Ishikawa (cell line): ENCODE measurements around the gene CACNA1E.

Experiments used
- CEBPB ChIP-seq: IDR thresholded peaks from 2 replicates; pipeline ENCODE4 v1.6.1; 2012
- CREB1 ChIP-seq: IDR thresholded peaks from 2 replicates; pipeline ENCODE4 v1.6.1; 2012; ENCODE audit warnings: low read depth
- EGR1 ChIP-seq: IDR thresholded peaks from 2 replicates; pipeline ENCODE4 v1.6.1; 2012
- EP300 ChIP-seq: IDR thresholded peaks from 2 replicates; pipeline ENCODE4 v1.6.1; 2012; ENCODE audit warnings: borderline replicate concordance
- FOXM1 ChIP-seq: IDR thresholded peaks from 2 replicates; pipeline ENCODE4 v1.6.1; 2012; ENCODE audit warnings: low read depth, borderline replicate concordance
- NFIC ChIP-seq: IDR thresholded peaks from 2 replicates; pipeline ENCODE4 v1.6.1; 2012
- RAD21 ChIP-seq: IDR thresholded peaks from 2 replicates; pipeline ENCODE4 v1.6.1; 2012; ENCODE audit warnings: low read depth
- REST ChIP-seq: IDR thresholded peaks from 2 replicates; pipeline ENCODE4 v1.6.1; 2012; ENCODE audit warnings: low read depth, mild to moderate bottlenecking
- TAF1 ChIP-seq: IDR thresholded peaks from 2 replicates; pipeline ENCODE4 v1.6.1; 2012; ENCODE audit warnings: low read depth, mild to moderate bottlenecking
- TCF12 ChIP-seq: IDR thresholded peaks from 2 replicates; pipeline ENCODE4 v1.6.1; 2012; ENCODE audit warnings: low read depth
- TEAD4 ChIP-seq: IDR thresholded peaks from 2 replicates; pipeline ENCODE4 v1.6.1; 2012
- USF1 ChIP-seq: IDR thresholded peaks from 2 replicates; pipeline ENCODE4 v1.6.1; 2012
- YY1 ChIP-seq: IDR thresholded peaks from 2 replicates; pipeline ENCODE4 v1.6.1; 2012; ENCODE audit warnings: low read depth
- ZBTB7A ChIP-seq: IDR thresholded peaks from 2 replicates; pipeline ENCODE4 v1.6.1; 2012; ENCODE audit warnings: low read depth
- TF ChIP-seq, protein P1 (sequence below): IDR thresholded peaks from 2 replicates; pipeline ENCODE4 v1.6.1; 2012

Gene CACNA1E

GRCh38 chr1:181577475-181577874, 94.2 kb downstream of the CACNA1E start:
- no peak for TF ChIP-seq REST
- no peak for TF ChIP-seq EP300
- TF ChIP-seq CEBPB, result no peak

DNA sequence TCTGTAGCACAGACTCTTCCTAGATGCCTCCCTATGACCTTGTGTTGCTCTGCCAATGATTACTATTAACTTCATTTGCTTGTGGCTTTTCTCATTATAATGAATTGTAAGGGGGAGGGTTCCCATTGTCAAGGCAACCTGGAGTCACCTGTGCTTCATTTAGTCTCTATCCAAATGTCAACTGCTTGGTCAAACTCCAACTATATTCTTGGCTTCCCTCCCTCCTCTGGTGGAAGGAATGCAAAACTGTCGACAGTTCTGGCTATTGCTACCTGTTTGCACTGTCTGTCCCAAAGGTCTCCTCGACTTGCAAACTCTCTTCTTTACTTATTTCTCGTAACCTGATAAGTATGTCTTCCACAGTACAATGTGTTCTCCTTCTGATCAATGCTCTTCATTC, 100.3 kb downstream of the CACNA1E start:
- TF ChIP-seq TAF1 (no peak), USF1 (no peak), CREB1 (no peak), CEBPB (no peak), TCF12 (no peak), TEAD4 (peak; percentile 80)
- TF ChIP-seq, protein P1, sequence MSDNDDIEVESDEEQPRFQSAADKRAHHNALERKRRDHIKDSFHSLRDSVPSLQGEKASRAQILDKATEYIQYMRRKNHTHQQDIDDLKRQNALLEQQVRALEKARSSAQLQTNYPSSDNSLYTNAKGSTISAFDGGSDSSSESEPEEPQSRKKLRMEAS, result no peak

DNA sequence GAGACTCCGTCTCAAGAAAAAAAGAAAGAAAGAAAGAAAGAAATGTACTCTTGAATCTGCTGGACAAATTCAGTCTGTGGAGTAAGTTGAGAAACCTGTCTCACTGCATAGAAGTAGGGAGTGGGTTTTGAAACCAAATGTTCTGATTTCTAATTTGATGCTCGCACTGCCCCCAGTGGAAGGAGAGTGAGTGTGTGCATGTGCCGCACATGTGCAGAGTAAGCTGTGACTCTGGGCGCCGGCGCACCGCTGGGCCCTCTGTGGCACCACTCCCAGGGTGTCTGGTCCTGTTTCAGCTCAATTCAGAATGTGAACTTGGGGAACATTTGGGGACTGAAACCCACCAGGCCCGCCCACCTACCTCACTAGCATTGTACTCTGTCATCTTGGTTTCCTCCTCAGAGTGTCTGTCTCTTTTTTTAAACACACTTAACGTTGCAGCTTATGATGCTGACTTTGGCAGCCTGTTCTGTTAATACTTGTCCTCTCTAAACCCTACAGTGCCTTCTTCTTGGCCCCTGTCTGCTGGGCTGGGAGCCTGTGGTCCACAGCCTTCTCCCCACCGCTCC, 104.6 kb downstream of the CACNA1E start:
- TF ChIP-seq CEBPB (no peak), REST (no peak), TCF12 (no peak), ZBTB7A (no peak), FOXM1 (no peak), NFIC (no peak), EP300 (no peak), YY1 (no peak), TAF1 (no peak), USF1 (no peak), TEAD4 (no peak), RAD21 (no peak)
- TF ChIP-seq, protein P1, result no peak

DNA sequence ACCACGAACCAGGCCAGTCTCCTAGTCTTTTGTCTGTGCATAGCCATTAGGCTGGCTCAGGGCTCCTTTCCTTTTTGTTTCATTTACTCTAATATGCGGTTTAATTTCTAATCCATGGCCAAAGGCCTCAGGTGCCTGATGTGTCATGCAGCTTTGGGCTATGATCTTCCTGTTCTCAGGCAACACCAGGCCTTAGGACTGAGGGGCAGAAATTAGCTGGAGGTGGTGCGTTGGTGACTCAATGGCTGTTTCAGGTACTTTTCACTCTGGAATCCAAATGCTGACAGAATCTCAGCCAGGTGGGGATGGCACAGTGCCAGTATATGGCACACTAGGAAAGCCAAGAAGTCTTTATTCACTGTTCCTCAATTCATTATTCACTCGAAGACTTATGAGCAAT, 105.3 kb downstream of the CACNA1E start:
- TF ChIP-seq EP300 (no peak), TCF12 (no peak), USF1 (no peak), NFIC (no peak), ZBTB7A (no peak), CEBPB (no peak)

GRCh38 chr1:181592255-181592859, 109.0 kb downstream of the CACNA1E start:
- no peak for TF ChIP-seq RAD21
- TF ChIP-seq NFIC, result no peak
- TF ChIP-seq TCF12, result no peak
- TF ChIP-seq TEAD4, result no peak
- TF ChIP-seq, protein P1, result no peak
- TF ChIP-seq EP300, result no peak
- no peak for TF ChIP-seq USF1
- TF ChIP-seq FOXM1, result no peak
- TF ChIP-seq YY1, result no peak
- TF ChIP-seq EGR1, result no peak
- TF ChIP-seq ZBTB7A, result no peak
- TF ChIP-seq TAF1, result no peak
- TF ChIP-seq CEBPB, result no peak
- no peak for TF ChIP-seq CREB1
- no peak for TF ChIP-seq REST
